Stimulated activated CD8-positive, alpha-beta memory T cell treated with anti-CD3 and anti-CD28 coated beads, Interleukin-15, amount 100 ng/mL, for 48 hours (primary cell): ENCODE results near the gene RHBDL1.

ENCODE experiments used
- DNase-seq, 2 donors: peaks; one replicate each; pipeline ENCODE4 v3.0.0-alpha.2; 2020; ENCODE audit warnings: low read depth in 2 of 2

Gene RHBDL1

GRCh38 chr16:674968-675883 is at the start of gene RHBDL1:
Gene RHBDL1, plus strand, starts transcription at chr16:675671. Its CDS starts 120 bp downstream, at chr16:675791.
- DNase-seq = no peak

DNA sequence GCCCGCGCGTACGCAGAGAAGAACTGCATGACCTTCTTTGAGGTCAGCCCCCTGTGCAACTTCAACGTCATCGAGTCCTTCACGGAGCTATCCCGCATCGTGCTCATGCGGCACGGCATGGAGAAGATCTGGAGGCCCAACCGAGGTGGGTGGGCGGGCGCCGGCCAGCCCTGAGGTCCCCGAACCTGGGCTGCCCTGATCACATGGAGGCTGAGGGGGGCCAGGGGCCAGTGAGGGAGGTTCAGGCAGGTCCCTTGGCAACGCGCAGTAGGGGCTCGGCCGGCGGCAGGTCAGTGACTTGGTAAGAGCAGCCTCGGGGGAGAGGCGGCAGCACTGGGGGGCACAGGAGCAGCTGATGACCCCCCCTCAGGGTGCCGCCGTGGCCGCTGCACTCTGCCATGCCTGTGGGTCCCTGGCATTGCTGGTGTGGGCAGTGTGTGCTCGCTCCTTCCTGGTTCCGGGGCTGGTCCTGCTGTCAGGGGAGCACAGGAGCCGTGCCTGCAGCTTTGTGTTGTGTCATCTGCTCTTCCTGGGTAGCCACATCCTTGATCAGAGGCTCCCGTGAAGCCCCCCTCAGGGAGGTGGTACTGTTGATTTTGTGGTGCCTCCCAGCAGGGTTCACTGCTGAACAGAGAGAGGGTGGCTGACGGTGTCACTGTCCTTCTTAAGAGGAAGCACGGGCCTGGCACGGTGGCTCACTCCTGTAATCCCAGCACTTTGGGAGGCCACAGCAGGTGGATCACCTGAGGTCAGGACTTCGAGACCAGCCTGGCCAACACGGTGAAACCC is 49.3 kb upstream of the RHBDL1 start:
- DNase-seq = no peak

GRCh38 chr16:626787-627453 is 48.6 kb upstream of the RHBDL1 start:
- no peak for DNase-seq

- DNase-seq = no peak
Measured at GRCh38 chr16:627454-628239, 47.8 kb upstream of the RHBDL1 start.

DNA sequence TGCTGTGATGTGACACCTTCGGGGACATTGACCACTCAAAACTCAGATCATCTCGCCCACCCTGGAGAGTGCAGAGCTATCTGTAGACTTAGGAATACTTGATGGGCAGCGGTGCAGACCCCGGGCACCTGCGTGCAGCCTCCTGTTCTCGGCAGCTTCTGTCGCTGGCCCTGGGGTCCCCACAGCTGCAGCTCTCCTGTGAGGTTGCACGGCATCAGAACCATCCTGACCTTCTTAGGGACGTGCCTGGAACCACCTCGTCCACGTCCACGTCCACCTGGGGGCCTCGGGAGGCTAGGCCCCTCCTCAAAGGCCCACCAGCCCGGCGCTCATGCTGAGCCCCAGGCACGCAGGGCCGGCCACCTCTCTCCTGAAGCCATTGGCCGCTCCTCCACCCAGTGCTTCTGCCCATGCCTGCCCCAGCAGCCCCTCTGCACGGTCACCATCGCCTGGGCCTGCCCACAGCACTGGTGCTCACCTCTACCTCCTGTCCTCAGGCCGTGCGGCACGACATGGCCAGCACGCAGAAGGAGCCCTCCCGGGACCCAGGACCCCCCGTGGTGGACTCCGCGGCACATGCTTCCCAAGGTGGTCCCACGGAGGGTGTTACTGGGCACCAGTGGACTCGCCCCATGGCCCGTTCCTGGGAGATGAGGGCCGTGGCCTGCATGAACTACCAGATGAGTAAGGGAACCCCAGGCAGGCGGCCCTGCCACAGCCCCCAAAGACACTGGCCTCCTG is 47.0 kb upstream of the RHBDL1 start:
- DNase-seq = no peak

- DNase-seq = no peak
Measured at GRCh38 chr16:629185-629832, 46.2 kb upstream of the RHBDL1 start.

- DNase-seq = no peak
Measured at GRCh38 chr16:629833-630248, 45.6 kb upstream of the RHBDL1 start.

- no peak for DNase-seq
Measured at GRCh38 chr16:630249-630814, 45.1 kb upstream of the RHBDL1 start.

DNA sequence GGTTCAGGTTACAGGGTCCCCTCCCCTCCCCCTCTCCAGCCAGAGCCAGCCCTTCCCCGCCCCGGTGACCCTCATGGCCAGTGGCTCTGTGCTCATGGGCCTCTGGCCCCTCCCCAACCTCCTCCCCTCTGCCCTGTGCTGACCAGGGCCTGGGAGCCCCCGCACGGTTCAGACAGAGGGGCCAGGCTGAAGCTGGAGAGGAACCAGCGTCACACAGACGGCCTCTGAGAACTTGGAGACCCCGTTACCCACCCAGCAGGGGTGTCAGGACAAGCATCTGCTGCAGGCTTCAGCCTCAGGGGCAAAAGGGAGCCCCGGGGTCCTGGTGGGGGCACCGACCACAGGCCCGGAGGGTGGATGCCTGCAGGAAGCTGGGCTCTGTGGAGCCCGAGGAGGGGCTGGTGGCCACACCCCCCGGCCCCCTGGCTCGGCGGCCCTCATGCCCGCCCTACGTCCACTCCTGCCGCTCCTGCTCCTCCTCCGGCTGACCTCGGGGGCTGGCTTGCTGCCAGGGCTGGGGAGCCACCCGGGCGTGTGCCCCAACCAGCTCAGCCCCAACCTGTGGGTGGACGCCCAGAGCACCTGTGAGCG is 44.6 kb upstream of the RHBDL1 start, which contains the start of gene WFIKKN1:
TSS of gene WFIKKN1 (plus strand) at position 171 of the 591 bp plus-strand sequence. CDS start at position 440, 269 bp downstream.
- no peak for DNase-seq

- no peak for DNase-seq
Measured at GRCh38 chr16:631808-632358, 43.6 kb upstream of the RHBDL1 start.

- no peak for DNase-seq
Measured at GRCh38 chr16:632486-633335, 42.8 kb upstream of the RHBDL1 start.

DNA sequence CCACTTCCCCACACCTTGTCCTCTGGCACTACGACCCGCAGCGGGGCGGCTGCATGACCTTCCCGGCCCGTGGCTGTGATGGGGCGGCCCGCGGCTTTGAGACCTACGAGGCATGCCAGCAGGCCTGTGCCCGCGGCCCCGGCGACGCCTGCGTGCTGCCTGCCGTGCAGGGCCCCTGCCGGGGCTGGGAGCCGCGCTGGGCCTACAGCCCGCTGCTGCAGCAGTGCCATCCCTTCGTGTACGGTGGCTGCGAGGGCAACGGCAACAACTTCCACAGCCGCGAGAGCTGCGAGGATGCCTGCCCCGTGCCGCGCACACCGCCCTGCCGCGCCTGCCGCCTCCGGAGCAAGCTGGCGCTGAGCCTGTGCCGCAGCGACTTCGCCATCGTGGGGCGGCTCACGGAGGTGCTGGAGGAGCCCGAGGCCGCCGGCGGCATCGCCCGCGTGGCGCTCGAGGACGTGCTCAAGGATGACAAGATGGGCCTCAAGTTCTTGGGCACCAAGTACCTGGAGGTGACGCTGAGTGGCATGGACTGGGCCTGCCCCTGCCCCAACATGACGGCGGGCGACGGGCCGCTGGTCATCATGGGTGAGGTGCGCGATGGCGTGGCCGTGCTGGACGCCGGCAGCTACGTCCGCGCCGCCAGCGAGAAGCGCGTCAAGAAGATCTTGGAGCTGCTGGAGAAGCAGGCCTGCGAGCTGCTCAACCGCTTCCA is 42.0 kb upstream of the RHBDL1 start:
- no peak for DNase-seq

- no peak for DNase-seq
Measured at GRCh38 chr16:634051-634670, 41.3 kb upstream of the RHBDL1 start.

- DNase-seq = no peak
Measured at GRCh38 chr16:634996-635395, 40.5 kb upstream of the RHBDL1 start.

GRCh38 chr16:635573-636205 is 39.8 kb upstream of the RHBDL1 start:
- DNase-seq = no peak
